AG10803 (cell line): ENCODE data around the gene NPFFR1.

Experiments
- DNase-seq: peaks from one replicate; pipeline ENCODE4 v3.0.0; 2010; ENCODE audit warnings: low read depth
- H3K4me3 ChIP-seq: 2 replicates; pipeline ENCODE4 v1.5.1; 2011; ENCODE audit warnings: mild to moderate bottlenecking, low read length, control low read depth
- CTCF ChIP-seq: conservative IDR thresholded peaks from 2 replicates; pipeline ENCODE4 v1.5.1; 2011; ENCODE audit warnings: mild to moderate bottlenecking, low read length, control low read depth, inconsistent platforms

Gene NPFFR1

GRCh38 chr10:70234668-70235447 is 48.9 kb downstream of the NPFFR1 start:
- H3K4me3 ChIP-seq = no peak overlapping the region
- TF ChIP-seq CTCF = no peak
- peak; percentile 90 for DNase-seq

GRCh38 chr10:70233939-70234300 is 49.9 kb downstream of the NPFFR1 start:
- no peak for DNase-seq
- peak overlapping the region; percentile 64 for H3K4me3 ChIP-seq
- no peak for TF ChIP-seq CTCF

- DNase-seq = peak; percentile 92
- TF ChIP-seq CTCF = peak; percentile 34
- H3K4me3 ChIP-seq = peak within 1 kb of the TSS; percentile 86
These were observed 50.5 kb downstream of the NPFFR1 start, which contains the start of gene PPA1 for GRCh38 chr10:70233109-70233938. TSS of gene PPA1 (minus strand) at chr10:70233429. CDS start at chr10:70233327, 102 bp downstream.

- no peak for TF ChIP-seq CTCF
- DNase-seq = no peak
- H3K4me3 ChIP-seq = peak overlapping the region; percentile 86
These were observed 51.0 kb downstream of the NPFFR1 start for GRCh38 chr10:70232859-70233108.

- peak overlapping the region; percentile 86 for H3K4me3 ChIP-seq
- DNase-seq = peak; percentile 39
- no peak for TF ChIP-seq CTCF
These were observed 51.5 kb downstream of the NPFFR1 start for GRCh38 chr10:70232155-70232858.

- no peak for TF ChIP-seq CTCF
- DNase-seq = no peak
- H3K4me3 ChIP-seq = no peak overlapping the region
These were observed 55.3 kb downstream of the NPFFR1 start for GRCh38 chr10:70228491-70228890.
